GM21737 (cell line): ENCODE data around the gene TAGLN.
"Not testable (repeated sequence)": the region's sequence is repeated elsewhere in the genome, so short reads cannot be mapped to it uniquely, and the experiment has no call there.

Source experiments
- ATAC-seq: cut with Tn5 transposase; IDR thresholded peaks from one replicate; pipeline ENCODE4 v1.9.1; 2021; ENCODE audit warnings: mild to moderate bottlenecking, moderate library complexity; ENCODE audit not compliant: unreplicated experiment

TAGLN gene

GRCh38 chr11:117195258-117195657, 3.9 kb upstream of the TAGLN start:
- ATAC-seq: no peak

DNA sequence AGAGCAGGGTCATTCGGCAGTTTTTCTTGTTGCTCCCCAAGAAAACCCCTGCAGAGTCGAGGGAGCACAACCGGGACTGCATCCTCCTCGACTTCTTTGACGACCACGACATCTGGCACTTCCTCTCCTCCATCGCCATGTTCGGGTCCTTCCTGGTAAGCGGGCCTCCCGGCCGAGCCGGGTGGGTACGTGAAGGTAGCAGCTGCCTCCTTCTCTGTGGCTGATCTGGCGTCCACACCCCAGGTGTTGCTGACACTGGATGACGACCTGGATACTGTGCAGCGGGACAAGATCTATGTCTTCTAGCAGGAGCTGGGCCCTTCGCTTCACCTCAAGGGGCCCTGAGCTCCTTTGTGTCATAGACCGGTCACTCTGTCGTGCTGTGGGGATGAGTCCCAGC, 3.4 kb upstream of the TAGLN start:
- no peak for ATAC-seq

GRCh38 chr11:117197006-117197405, 2.2 kb upstream of the TAGLN start:
- ATAC-seq: no peak

DNA sequence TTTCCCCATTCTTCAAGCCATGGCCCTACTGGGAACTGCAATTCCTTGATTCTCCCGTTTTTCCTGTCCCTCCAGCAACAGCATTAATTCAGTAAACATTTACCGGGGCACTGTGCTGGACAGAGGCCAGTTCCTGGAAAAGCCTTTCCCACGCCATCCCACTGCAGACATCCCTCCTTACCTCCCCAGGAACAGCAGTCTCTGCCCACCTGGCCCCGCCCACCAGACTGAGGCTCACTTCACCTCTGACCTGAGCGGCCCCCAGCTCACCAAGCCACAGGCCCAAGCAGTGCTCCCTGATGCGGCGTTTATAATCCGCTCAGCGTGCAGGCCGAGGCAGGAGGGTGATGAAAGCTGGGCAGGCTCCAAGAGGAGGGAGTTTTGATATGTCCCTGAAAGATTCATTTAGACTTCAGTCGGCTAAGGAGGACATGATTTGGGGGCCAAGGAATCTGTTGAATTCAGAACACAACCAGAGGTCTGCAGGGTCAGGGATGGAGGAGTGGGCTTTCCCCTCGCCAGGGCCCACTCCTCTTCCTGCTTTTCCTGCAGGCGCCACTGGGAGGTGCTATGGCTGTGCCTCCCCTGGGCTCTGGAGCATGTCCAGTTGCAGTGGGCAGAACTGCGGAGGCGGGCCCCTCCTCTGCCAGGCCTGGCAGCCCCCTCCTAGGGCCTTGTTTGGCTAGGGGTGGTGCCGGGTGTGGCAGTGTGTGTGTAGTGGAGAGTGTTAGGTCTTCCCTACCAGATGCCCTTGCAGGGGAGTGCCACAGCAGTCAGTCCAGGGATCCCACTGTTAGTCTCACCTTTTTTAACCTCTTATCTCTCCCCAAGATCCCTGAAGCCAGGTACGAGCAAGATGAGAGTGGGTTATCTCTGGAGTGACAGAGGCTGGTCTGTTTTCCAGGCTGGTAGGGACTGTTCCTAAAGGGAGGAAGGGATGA, 1.4 kb upstream of the TAGLN start:
- ATAC-seq: no peak

DNA sequence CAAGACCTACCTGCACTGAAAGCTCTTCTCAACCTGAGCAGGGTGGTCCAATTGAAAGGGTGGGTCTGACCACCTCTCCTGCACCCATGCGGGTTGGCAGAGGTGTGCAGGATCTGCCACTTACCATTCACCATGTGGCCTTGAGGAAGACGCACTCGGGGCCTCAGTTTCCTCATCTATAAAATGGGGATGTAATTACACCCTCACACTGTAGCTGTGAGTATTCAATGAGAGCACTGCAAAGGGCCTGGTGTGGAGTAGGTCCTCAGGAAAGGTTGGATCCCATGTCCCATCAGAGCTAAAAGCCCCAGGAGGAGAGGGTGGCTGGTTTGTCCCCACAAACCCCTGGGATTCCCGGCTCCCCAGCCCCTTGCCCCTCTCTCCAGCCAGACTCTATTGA, 557 bp upstream of the TAGLN start:
- ATAC-seq: no peak

- ATAC-seq: no peak
Observed at GRCh38 chr11:117199916-117200812, 994 bp downstream of the TAGLN start.

DNA sequence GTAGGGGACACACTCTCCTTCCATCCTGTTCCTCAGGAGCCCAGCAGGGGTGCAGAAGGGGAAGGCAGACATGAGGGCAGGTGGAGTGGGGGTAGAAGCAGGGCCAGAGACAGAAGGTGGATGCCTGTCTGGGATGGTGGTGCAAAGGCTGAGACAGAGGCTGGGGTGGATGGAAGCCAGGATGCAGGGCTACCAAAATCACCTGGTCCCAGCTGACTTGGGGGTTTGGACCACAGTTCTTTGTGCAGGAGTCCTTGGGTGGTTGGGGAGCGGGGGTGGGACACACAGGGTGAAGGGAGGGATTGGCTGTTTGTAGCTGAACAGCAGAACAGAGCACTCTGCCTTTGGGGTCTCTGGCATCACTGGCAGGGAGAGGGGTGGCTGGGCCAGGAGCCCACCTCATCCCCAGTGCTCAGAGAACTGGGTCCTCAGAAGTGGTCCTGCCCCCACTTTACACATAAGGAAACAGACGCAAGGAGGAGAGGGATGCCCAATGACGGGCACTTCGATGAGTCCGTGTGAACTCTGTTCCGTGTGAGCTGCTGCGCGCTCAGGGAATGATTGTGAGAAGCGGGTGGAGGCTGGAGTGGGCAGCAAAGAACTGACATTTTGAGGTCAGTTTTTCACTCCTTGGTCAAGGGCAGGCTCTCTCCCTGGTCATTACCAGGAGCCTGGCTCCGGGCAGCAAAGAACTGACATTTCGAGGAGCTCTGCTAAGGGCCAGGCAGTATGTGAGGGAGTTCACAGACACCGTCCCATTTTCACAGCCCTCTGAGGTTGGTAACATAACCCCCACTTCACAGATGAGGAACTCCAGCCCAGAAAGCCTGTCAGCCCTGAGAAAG, 1.9 kb downstream of the TAGLN start:
- no peak for ATAC-seq

DNA sequence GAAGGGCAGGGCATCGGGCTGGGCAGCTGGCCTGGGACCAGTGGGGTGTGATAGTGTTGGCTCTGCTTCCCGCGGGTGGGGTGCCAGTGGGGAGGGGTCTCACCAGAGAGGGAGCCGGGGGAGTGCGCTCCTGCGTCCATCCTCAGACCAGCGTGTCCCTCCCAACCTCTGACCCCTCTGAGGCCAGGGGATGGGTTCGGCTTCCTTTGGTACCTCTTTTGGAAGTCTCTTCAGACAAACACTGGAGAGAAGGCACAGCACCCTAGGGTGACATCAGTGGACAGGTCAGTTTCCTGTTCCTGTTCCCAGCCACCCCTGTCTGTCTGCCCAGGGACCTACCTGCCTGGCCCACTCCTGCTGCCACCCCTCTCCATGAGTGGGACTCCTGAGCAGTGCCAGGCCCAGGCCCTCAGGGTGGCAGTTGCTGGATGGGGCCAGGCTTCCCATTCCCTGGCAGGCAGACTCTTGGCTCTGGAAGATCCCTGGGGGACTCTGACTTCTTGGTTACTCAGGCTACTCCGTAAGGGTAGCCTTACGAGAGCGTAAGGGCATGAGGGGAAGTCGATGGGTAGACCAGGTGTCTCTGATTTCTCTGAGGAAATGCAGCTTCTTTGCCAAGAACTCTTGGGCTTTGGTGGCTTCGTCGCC, 2.6 kb downstream of the TAGLN start:
- no peak for ATAC-seq

DNA sequence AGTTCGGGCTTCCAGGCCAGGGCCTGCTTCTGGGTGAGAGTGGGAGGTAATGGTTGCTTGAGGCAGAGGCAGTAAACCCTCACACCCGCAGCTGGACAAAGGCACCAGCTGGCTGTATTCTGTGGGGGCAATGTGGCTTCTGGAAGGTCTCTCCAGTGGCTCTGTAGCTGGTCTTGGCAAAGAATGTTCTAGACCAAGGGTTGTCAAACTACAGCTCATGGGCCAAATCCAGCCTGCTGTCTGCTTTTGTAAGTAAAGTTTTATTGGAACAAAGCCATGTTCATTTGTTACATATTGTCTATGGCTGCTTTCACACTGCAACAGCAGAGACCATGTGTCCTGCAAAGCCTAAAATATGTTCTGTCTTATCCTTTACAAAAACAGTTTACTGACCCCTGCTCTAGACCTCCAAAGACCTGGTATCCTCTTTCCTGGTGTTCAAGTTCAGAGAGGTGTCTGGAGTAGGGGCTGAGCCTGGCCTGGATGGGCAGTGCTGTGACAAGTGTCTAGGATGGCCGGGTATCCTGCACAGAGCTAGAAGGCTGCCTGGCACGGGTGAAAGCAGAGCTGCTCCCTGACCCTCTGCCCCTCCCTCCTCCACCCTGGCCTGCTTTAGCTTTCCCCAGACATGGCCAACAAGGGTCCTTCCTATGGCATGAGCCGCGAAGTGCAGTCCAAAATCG, 3.4 kb downstream of the TAGLN start:
- ATAC-seq: no peak

DNA sequence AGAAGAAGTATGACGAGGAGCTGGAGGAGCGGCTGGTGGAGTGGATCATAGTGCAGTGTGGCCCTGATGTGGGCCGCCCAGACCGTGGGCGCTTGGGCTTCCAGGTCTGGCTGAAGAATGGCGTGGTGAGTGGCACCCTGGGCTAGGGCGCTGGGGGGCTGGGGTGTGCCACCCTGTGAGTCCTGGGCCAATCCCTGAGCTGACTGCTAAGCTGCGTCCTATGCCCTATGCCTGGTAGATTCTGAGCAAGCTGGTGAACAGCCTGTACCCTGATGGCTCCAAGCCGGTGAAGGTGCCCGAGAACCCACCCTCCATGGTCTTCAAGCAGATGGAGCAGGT, 3.9 kb downstream of the TAGLN start:
- ATAC-seq: no peak

GRCh38 chr11:117204283-117205080, 5.3 kb downstream of the TAGLN start:
- no peak for ATAC-seq

- ATAC-seq: no peak
Observed at GRCh38 chr11:117205211-117205818, 6.1 kb downstream of the TAGLN start.

- ATAC-seq: not testable (repeated sequence)
Observed at GRCh38 chr11:117206111-117206510, 6.9 kb downstream of the TAGLN start.

DNA sequence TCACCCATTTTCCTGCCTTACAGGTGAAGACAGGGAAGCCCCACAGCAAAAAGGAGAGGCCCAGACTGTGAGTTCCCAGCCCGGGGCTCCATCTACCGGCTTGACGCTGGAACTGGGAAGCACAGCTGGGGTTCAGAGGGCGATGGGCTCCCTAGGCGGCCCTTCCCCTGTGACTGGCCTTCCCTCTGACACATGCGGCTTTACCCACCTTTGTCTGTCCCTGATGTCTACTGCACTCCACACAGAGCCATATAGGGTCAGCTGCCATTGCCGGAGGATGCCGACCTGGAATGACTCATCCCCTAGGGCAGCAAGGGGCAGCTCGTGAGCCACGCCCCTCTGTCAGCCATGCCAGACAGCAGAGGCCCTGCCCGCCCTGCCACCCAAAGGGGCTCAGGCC, 7.7 kb downstream of the TAGLN start:
- not testable (repeated sequence) for ATAC-seq

DNA sequence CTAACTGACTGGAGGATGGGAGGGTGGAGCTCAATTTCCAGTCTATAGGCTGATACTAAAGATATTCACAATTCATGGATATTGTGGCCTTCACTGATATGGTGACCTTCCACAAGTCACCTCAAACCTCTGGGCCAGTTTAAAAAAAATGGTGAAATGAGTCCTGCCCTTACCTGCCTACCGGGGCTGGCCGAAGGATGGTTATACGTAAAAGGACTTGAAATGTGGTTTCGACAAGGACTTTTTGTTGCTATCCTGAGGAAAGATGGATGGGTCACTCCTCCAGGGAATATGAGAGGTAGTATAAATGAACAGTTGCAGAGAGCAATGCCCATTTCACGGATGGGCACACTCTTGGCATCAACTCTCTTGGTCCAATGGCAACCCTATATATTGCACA, 8.3 kb downstream of the TAGLN start:
- not testable (repeated sequence) for ATAC-seq

GRCh38 chr11:117208710-117209109, 9.5 kb downstream of the TAGLN start:
- ATAC-seq: not testable (repeated sequence)

DNA sequence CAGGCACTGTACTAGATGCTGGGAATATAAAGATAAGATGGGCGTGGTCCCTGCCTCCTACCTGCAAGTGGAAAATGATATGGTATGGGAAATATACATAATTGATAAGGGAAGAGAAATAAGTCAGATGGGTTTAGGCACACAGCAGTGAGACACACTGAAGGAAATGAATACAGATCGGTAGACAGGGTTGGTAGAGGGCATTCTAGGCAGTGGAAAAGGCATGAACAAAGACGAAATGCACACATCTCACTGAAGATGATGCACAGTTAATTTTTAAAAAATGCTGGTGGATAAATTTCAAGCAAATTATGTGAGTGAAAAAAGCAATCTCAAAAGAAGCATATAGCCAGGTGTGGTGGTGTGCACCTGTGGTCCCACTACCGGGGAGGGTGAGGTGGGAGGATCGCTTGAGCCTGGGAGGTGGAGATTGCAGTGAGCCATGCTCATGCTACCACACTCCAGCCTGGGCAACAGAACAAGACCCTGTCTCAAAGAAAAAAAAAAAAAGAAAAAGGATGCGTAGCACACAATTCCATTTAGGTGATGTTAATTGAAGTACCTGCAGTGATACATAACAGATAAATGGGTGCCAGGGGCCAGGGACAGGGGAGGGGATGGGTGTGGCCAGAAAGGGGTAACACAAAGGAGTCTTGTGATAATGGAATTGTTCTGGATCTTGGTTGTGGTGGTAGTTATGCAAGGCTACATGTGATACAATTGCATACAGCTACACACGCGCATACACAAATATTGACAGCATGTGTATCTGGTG, 10.4 kb downstream of the TAGLN start:
- not testable (repeated sequence) for ATAC-seq

DNA sequence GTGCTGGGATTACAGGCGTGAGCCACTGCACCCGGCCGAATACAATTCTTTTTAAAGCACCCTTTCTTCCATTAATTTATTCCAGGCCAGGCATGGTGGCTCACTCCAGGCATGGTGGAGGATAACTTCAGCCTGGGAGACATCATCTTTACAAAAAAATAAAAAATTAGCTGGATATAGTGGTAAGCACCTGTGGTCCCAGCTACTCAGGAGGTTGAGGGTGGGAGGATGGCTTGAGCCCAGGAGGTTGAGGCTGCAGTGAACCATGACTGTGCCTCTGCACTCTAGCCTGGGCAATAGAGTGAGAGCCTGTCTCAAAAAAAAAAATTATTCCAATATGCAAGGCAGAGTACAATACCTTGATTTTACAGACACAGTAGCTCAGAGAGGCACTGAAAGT, 11.4 kb downstream of the TAGLN start:
- no peak for ATAC-seq
